ENCODE measurements around the gene PPP4C. TPM values are rescaled to one million over a fixed set of nuclear protein-coding genes. Genes with fewer than 3 reads are reported as not detected.
"Not testable (repeated sequence)": the region's sequence is repeated elsewhere in the genome, so short reads cannot be mapped to it uniquely, and the experiment has no call there.

The PPP4C gene
- total and polyA plus RNA-seq, 12 donors = 39.2 to 136 (median 80.8) TPM

DNA sequence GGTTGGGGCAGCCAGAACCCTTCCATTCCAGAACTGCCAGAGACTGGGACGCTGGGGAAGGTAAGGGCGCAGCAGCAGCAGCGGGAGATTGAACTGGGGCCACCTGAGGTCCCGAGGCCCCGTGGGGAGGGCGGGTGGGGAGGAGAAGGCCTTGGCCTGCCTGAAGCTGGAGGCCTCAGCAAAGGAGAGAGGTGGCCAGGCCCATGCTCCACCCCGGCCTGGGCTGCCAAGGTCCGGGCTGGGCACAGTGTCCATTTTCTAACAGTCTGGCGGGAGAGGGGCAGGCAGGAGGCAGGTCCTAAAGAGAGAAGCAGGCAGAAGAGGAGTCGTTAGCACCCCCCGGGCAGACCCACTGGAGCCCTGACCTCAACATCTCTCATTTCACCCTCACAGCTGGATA lies 38.6 kb downstream of the PPP4C start:
- peaks cover 0 to 16% of the 10 kb centered on the region in 2 donors for H3K4me1 ChIP-seq (replicated peaks in 1 of 2)
- H3K27me3 ChIP-seq = no peaks in the 10 kb centered on the region
- peak; percentile 40 to 74 (median 66) for DNase-seq
- 44 to 69% (median 55%) methylated on average over 4 to 11 of the region's 11 CpGs for WGBS, 4 donors
- no peak overlapping the region for H3K4me3 ChIP-seq
- TF ChIP-seq CTCF (IDR thresholded peaks at IDR 0.05) (no peak), POLR2A (IDR thresholded peaks at IDR 0.05) (no peak)
- no peaks in the 10 kb centered on the region for H3K9me3 ChIP-seq (replicated peaks in 1 of 3)
- intact Hi-C loops (cut with DNase I) = loop anchor here in 1 of 2 donors (10.0 kb wide), 1 partner anchor 50 kb away; no protein-coding TSS in a partner anchor
- peak overlapping the region in 2 of 5 donors; percentile 52 to 74 for H3K27ac ChIP-seq
- peaks cover 0 to 45% of the 10 kb centered on the region in 2 donors for H3K36me3 ChIP-seq (replicated peaks in 1 of 2)

GRCh38 chr16:30114833-30115232 lies 39.0 kb downstream of the PPP4C start:
- WGBS, 4 donors = 81 to 91% (median 85%) methylated on average over 7 of the region's 7 CpGs
- Histone ChIP-seq H3K36me3 (replicated peaks in 1 of 2) (peaks cover 0 to 47% of the 10 kb centered on the region in 2 donors), H3K4me1 (replicated peaks in 1 of 2) (peaks cover 0 to 16% of the 10 kb centered on the region in 2 donors), H3K27ac (peak overlapping the region in 2 of 5 donors; percentile 52 to 74)
- not testable (repeated sequence) for DNase-seq; H3K4me3 ChIP-seq; H3K9me3 ChIP-seq (replicated peaks in 1 of 3); H3K27me3 ChIP-seq
- intact Hi-C loops (cut with DNase I) = loop anchor here in 1 of 2 donors (10.0 kb wide), 1 partner anchor 50 kb away; no protein-coding TSS in a partner anchor

- intact Hi-C loops (cut with DNase I) = loop anchor here in 1 of 2 donors (10.0 kb wide), 1 partner anchor 50 kb away; no protein-coding TSS in a partner anchor
- H3K4me3 ChIP-seq = no peak overlapping the region
- peaks cover 0 to 16% of the 10 kb centered on the region in 2 donors for H3K4me1 ChIP-seq (replicated peaks in 1 of 2)
- no peaks in the 10 kb centered on the region for H3K9me3 ChIP-seq (replicated peaks in 1 of 3)
- 82 to 95% (median 90%) methylated on average over 7 of the region's 7 CpGs for WGBS, 4 donors
- H3K27ac ChIP-seq = peak overlapping the region in 1 of 5 donors; percentile 52
- DNase-seq = no peak
- no peak for TF ChIP-seq POLR2A (IDR thresholded peaks at IDR 0.05)
- H3K27me3 ChIP-seq = no peaks in the 10 kb centered on the region
- H3K36me3 ChIP-seq (replicated peaks in 1 of 2) = peaks cover 0 to 49% of the 10 kb centered on the region in 2 donors
Measured at GRCh38 chr16:30115238-30115637, 39.4 kb downstream of the PPP4C start.

DNA sequence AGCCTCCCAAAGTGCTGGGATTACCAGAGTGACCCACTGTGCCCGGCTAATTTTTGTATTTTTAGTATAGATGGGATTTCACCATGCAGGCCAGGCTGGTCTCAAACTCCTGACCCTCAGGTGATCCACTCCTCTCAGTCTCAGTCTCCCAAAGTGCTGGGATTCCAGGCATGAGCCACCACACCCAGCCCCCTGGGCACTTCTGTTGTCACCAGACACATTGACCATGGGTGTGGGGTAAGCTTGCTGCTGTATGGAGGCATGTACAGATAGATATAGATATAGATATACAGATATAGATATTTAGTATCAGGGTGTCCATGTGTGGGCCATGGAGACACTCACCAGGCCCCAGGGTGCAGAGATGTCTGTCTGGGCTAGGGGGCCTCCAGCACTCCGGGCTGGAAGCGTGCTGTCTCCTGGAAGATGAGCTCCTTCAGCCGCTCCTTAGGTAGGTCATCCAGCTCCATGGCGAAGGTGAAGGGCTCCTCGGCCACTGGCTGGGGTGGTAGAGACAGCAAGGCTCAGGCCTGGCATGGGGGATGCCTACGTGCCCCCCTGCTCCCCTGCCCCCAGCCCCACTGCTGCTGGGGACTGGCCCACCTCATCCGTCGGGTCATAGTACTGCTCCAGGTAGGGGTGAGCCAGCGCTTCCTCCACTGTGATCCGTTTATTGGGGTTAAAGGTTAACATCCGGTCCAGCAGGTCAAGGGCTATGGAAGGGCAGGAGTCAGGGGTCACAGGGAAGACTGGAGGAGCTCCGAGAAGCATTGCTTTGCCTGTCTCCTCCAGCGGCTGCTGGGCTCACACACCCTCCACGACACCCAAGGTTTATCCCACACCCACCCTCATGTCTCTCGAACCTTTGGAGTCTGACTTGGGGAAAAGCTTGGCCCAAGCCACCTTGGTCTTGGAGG lies 40.8 kb downstream of the PPP4C start:
- H3K4me1 ChIP-seq (replicated peaks in 1 of 2) = peaks cover 0 to 22% of the 10 kb centered on the region in 2 donors
- no peaks in the 10 kb centered on the region for H3K9me3 ChIP-seq (replicated peaks in 1 of 3)
- peaks cover 0 to 49% of the 10 kb centered on the region in 2 donors for H3K36me3 ChIP-seq (replicated peaks in 1 of 2)
- H3K4me3 ChIP-seq = no peak overlapping the region
- no peaks in the 10 kb centered on the region for H3K27me3 ChIP-seq
- TF ChIP-seq CTCF (IDR thresholded peaks at IDR 0.05) (no peak), POLR2A (IDR thresholded peaks at IDR 0.05) (no peak)
- 90 to 96% (median 90%) methylated on average over 8 to 16 of the region's 16 CpGs for WGBS, 4 donors
- no peak overlapping the region for H3K27ac ChIP-seq
- intact Hi-C loops (cut with DNase I) = loop anchor here in 1 of 2 donors (10.0 kb wide), 1 partner anchor 48 kb away; no protein-coding TSS in a partner anchor
- DNase-seq = no peak

- Histone ChIP-seq H3K27ac (no peak overlapping the region), H3K27me3 (no peaks in the 10 kb centered on the region), H3K4me1 (replicated peaks in 1 of 2) (peaks cover 0 to 32% of the 10 kb centered on the region in 2 donors), H3K4me3 (no peak overlapping the region), H3K36me3 (replicated peaks in 1 of 2) (peaks cover 0 to 49% of the 10 kb centered on the region in 2 donors), H3K9me3 (replicated peaks in 1 of 3) (no peaks in the 10 kb centered on the region)
- no peak for DNase-seq
- TF ChIP-seq POLR2A (IDR thresholded peaks at IDR 0.05) (no peak), CTCF (IDR thresholded peaks at IDR 0.05) (no peak)
- intact Hi-C loops (cut with DNase I) = loop anchor here in 1 of 2 donors (10.0 kb wide), 1 partner anchor 47 kb away; no protein-coding TSS in a partner anchor
- WGBS, 4 donors = 95 to 100% (median 96%) methylated on average over 7 to 10 of the region's 10 CpGs
Measured at GRCh38 chr16:30117768-30118167, 42.0 kb downstream of the PPP4C start.

Data from adrenal gland (tissue), 12 donors.